ENCODE results near the gene C2orf72. TPM values are rescaled to one million over a fixed set of nuclear protein-coding genes. Genes with fewer than 3 reads are reported as not detected.

Gene C2orf72
- total and polyA plus RNA-seq, 2 donors (not counting 1 experiment from before 2014, with no cell fraction given) = not detected

GRCh38 chr2:231059756-231060155 lies 22.4 kb downstream of the C2orf72 start:
- TF ChIP-seq CTCF (IDR thresholded peaks at IDR 0.05) (no peak), EZH2 (IDR thresholded peaks at IDR 0.05; ENCODE audit: borderline replicate concordance, insufficient read depth, low read depth, low read length, poor library complexity, severe bottlenecking) (no peak)
- DNase-seq (no peak), ATAC-seq (ENCODE audit: low read depth) (no peak)
- no peak overlapping the region for H3K9ac ChIP-seq (ENCODE audit: low read length)
- CTCF ChIA-PET = no interaction called here
- no peak overlapping the region for H3K27ac Mint-ChIP-seq
- H2AFZ ChIP-seq (ENCODE audit: insufficient read depth, low read depth, low read length, poor library complexity, severe bottlenecking) = no peak overlapping the region
- H3K4me1 Mint-ChIP-seq = peaks cover 32% of the 10 kb centered on the region
- H3K27me3 Mint-ChIP-seq = peaks cover 3% of the 10 kb centered on the region
- H3K36me3 ChIP-seq (replicated peaks in 1 of 2; ENCODE audit: control extremely low read depth in 1 of 2, control insufficient read depth in 1 of 2, extremely low read depth in 1 of 2, insufficient read depth in 2 of 2, low read length in 1 of 2) = peaks cover 0 to 19% of the 10 kb centered on the region in 2 experiments
- WGBS (ENCODE audit: insufficient coverage) = no CpG with 5 or more reads among the region's 2 CpGs
- H3K79me2 ChIP-seq (ENCODE audit: control insufficient read depth, insufficient read depth, low read length) = peaks cover 35% of the 10 kb centered on the region
- no peaks in the 10 kb centered on the region for H3K9me3 Mint-ChIP-seq (ENCODE audit: insufficient read depth)
- peaks cover 15 to 18% of the 10 kb centered on the region in 2 donors for H3K4me1 ChIP-seq (ENCODE audit: control insufficient read depth in 2 of 2, insufficient read depth in 2 of 2, low read length in 2 of 2)
- no peaks in the 10 kb centered on the region for H3K9me3 ChIP-seq (ENCODE audit: control extremely low read depth in 1 of 3, control insufficient read depth in 2 of 3, insufficient read depth in 1 of 3, low read length in 2 of 3)
- H3K4me3 Mint-ChIP-seq = no peak overlapping the region
- no peak overlapping the region for H3K4me3 ChIP-seq (ENCODE audit: control extremely low read depth in 1 of 5, extremely low read depth in 1 of 5, insufficient read depth in 1 of 5, low read depth in 2 of 5, low read length in 4 of 5)
- no peak overlapping the region for H3K4me2 ChIP-seq (replicated peaks; ENCODE audit: low read depth, low read length, poor library complexity, severe bottlenecking)
- intact Hi-C loops (cut with micrococcal nuclease) = loop anchor here (5.0 to 10.0 kb wide), 3 partner anchors 347 to 1495 kb away; partner anchors contain the start of genes CAB39, EIF4E2, NCL and TIGD1
- H4K20me1 ChIP-seq (ENCODE audit: control insufficient read depth, insufficient read depth, low read length, poor library complexity, severe bottlenecking) = peaks cover 24% of the 10 kb centered on the region
- H3K27ac ChIP-seq (ENCODE audit: low read length in 2 of 2) = no peak overlapping the region
- no peaks in the 10 kb centered on the region for H3K27me3 ChIP-seq (replicated peaks in 1 of 4; ENCODE audit: control extremely low read depth in 1 of 4, control insufficient read depth in 3 of 4, insufficient read depth in 4 of 4, low read length in 3 of 4)
- POLR2A ChIA-PET = no interaction called here

DNA sequence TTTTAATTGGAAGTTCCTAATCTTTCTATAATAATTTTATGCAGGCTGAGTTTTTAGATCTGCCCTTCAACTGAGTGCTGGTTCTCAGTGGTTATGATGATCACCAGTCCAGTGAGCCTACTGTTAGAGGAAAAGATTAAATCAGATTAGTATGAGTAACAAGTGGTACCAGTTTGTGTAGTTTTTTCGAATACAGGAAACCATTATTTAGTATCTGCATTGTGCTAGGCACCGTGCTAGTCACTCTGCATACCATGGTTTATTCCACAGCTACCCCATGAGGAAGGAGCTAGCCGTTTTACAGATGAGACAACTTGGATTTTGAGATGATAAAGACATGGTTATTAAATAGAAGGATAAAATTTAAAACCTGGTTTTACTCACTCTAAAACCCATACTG lies 25.5 kb downstream of the C2orf72 start:
- peaks cover 24% of the 10 kb centered on the region for H3K79me2 ChIP-seq (ENCODE audit: control insufficient read depth, insufficient read depth, low read length)
- H3K27ac Mint-ChIP-seq = no peak overlapping the region

More for the DNA sequence above, 25.5 kb downstream of the C2orf72 start:
- Histone ChIP-seq H4K20me1 (ENCODE audit: control insufficient read depth, insufficient read depth, low read length, poor library complexity, severe bottlenecking) (peaks cover 16% of the 10 kb centered on the region), H3K4me1 (ENCODE audit: control insufficient read depth in 2 of 2, insufficient read depth in 2 of 2, low read length in 2 of 2) (peaks cover 8 to 12% of the 10 kb centered on the region in 2 donors), H3K9me3 (ENCODE audit: control extremely low read depth in 1 of 3, control insufficient read depth in 2 of 3, insufficient read depth in 1 of 3, low read length in 2 of 3) (no peaks in the 10 kb centered on the region), H3K4me2 (replicated peaks; ENCODE audit: low read depth, low read length, poor library complexity, severe bottlenecking) (no peak overlapping the region), H3K27me3 (replicated peaks in 1 of 4; ENCODE audit: control extremely low read depth in 1 of 4, control insufficient read depth in 3 of 4, insufficient read depth in 4 of 4, low read length in 3 of 4) (no peaks in the 10 kb centered on the region), H3K4me3 (ENCODE audit: control extremely low read depth in 1 of 5, extremely low read depth in 1 of 5, insufficient read depth in 1 of 5, low read depth in 2 of 5, low read length in 4 of 5) (no peak overlapping the region), H3K36me3 (replicated peaks in 1 of 2; ENCODE audit: control extremely low read depth in 1 of 2, control insufficient read depth in 1 of 2, extremely low read depth in 1 of 2, insufficient read depth in 2 of 2, low read length in 1 of 2) (peaks cover 0 to 33% of the 10 kb centered on the region in 2 experiments), H2AFZ (ENCODE audit: insufficient read depth, low read depth, low read length, poor library complexity, severe bottlenecking) (no peak overlapping the region), H3K27ac (ENCODE audit: low read length in 2 of 2) (no peak overlapping the region), H3K9ac (ENCODE audit: low read length) (no peak overlapping the region)
- H3K4me3 Mint-ChIP-seq = no peak overlapping the region
- WGBS (ENCODE audit: insufficient coverage) = 100% methylated on average over 1 of the region's 3 CpGs
- TF ChIP-seq EZH2 (IDR thresholded peaks at IDR 0.05; ENCODE audit: borderline replicate concordance, insufficient read depth, low read depth, low read length, poor library complexity, severe bottlenecking) (no peak), CTCF (IDR thresholded peaks at IDR 0.05) (no peak)
- POLR2A ChIA-PET = no interaction called here
- ATAC-seq (ENCODE audit: low read depth) = no peak
- intact Hi-C loops (cut with micrococcal nuclease) = no loop called here
- no peaks in the 10 kb centered on the region for H3K27me3 Mint-ChIP-seq
- no peak for DNase-seq
- H3K9me3 Mint-ChIP-seq (ENCODE audit: insufficient read depth) = no peaks in the 10 kb centered on the region
- CTCF ChIA-PET = interaction anchor here (1.9 kb wide), 1 partner anchor 10 kb away, joined by 6 read pairs; no protein-coding TSS in a partner anchor
- peaks cover 26% of the 10 kb centered on the region for H3K4me1 Mint-ChIP-seq

Measured in B cell (primary cell).